SK-N-SH (cell line): ENCODE results near the gene CDO1. TPM values are rescaled to one million over a fixed set of nuclear protein-coding genes. Genes with fewer than 3 reads are reported as not detected.

Experiments
- CTCF ChIA-PET: fragments of 300-600, 350-600 bp; formaldehyde crosslinking; extraction: SDS; loops from one replicate; lab custom pipeline; 2021; lab: Yijun Ruan, JAX
- POLR2A ChIA-PET: fragments of 350-600 bp; sonication (Branson Sonifier 250); formaldehyde crosslinking; extraction: SDS; loops from one replicate; lab custom pipeline; 2020; ENCODE audit warnings: antibody characterized with exemption, inconsistent platforms; lab: Yijun Ruan, JAX
- DNase-seq: peaks from one replicate; pipeline ENCODE4 v3.0.0; 2012
- H2AFZ ChIP-seq: fragments of 200-600 bp; sonication (generic); 2 replicates; pipeline ENCODE4 v1.8.1; 2016; ENCODE audit warnings: antibody characterized with exemption, mild to moderate bottlenecking, low read depth
- H3F3A ChIP-seq: fragments of 200-600 bp; sonication (generic); replicated peaks from 2 replicates; pipeline ENCODE3; 2016; ENCODE audit warnings: antibody characterized with exemption, mild to moderate bottlenecking; ENCODE audit not compliant: insufficient read depth
- H3K27ac ChIP-seq, 2 experiments: fragments of 200-500 bp in 1 of 2; fragments of 200-600 bp in 1 of 2; sonication (Bioruptor generic) in 1 of 2; sonication (generic), shearing (Covaris generic) in 1 of 2; 2 replicates each; pipeline versions ENCODE4 v1.5.1 to v1.6.1; 2014 to 2016; ENCODE audit warnings: low read depth in 2 of 2, inconsistent platforms in 1 of 2, low read length in 1 of 2, mild to moderate bottlenecking in 1 of 2, mixed read lengths in 1 of 2
- H3K27me3 ChIP-seq: fragments of 200-600 bp; sonication (generic), shearing (Covaris generic); 2 replicates; pipeline ENCODE4 v1.6.1; 2016; ENCODE audit warnings: mixed run types; ENCODE audit not compliant: insufficient read depth
- H3K36me3 ChIP-seq, 2 experiments: fragments of 200-500 bp in 1 of 2; fragments of 200-600 bp in 1 of 2; sonication (Bioruptor generic) in 1 of 2; sonication (generic) in 1 of 2; replicated peaks in 1 of 2; 2 replicates each; pipeline versions ENCODE3 to v1.5.1; 2014 to 2016; ENCODE audit warnings: low read length in 1 of 2, mild to moderate bottlenecking in 1 of 2; ENCODE audit not compliant: insufficient read depth in 2 of 2, control insufficient read depth in 1 of 2
- H3K4me1 ChIP-seq, 2 experiments: fragments of 200-500 bp in 1 of 2; fragments of 200-600 bp in 1 of 2; sonication (Bioruptor generic) in 1 of 2; sonication (generic), shearing (Covaris generic) in 1 of 2; 2 replicates each; pipeline versions ENCODE4 v1.5.1 to v1.6.1; 2014 to 2016; ENCODE audit warnings: low read depth in 1 of 2, low read length in 1 of 2, mixed run types in 1 of 2; ENCODE audit not compliant: insufficient read depth in 2 of 2, control insufficient read depth in 1 of 2
- H3K4me2 ChIP-seq: fragments of 200-600 bp; sonication (generic), shearing (Covaris generic); 2 replicates; pipeline ENCODE4 v1.6.1; 2017; ENCODE audit warnings: mixed run types
- H3K4me3 ChIP-seq, 2 experiments: fragments of 200-500 bp in 1 of 2; fragments of 200-600 bp in 1 of 2; sonication (Bioruptor generic) in 1 of 2; sonication (generic), shearing (Covaris generic) in 1 of 2; 2 replicates each; pipeline versions ENCODE4 v1.5.1 to v1.8.1; 2014 to 2016; ENCODE audit warnings: low read depth in 2 of 2, inconsistent platforms in 1 of 2, low read length in 1 of 2, mild to moderate bottlenecking in 1 of 2, mixed read lengths in 1 of 2, moderate library complexity in 1 of 2
- H3K79me2 ChIP-seq: fragments of 200-600 bp; sonication (generic); 2 replicates; pipeline ENCODE4 v1.8.1; 2017; ENCODE audit warnings: mild to moderate bottlenecking; ENCODE audit not compliant: insufficient read depth
- H3K9ac ChIP-seq: fragments of 200-600 bp; sonication (generic); 2 replicates; pipeline ENCODE4 v1.6.1; 2017; ENCODE audit warnings: mixed run types
- H3K9me2 ChIP-seq: fragments of 200-600 bp; sonication (generic); 2 replicates; pipeline ENCODE4 v1.6.1; 2017; ENCODE audit warnings: mixed run types
- H3K9me3 ChIP-seq: fragments of 200-600 bp; sonication (generic); 2 replicates; pipeline ENCODE4 v1.6.1; 2017; ENCODE audit warnings: mixed run types, mild to moderate bottlenecking, moderate library complexity
- H4K20me1 ChIP-seq: fragments of 200-600 bp; sonication (generic); 2 replicates; pipeline ENCODE4 v1.6.1; 2017; ENCODE audit warnings: mild to moderate bottlenecking, mixed run types; ENCODE audit not compliant: insufficient read depth
- CHD2 ChIP-seq: fragments of 150-350 bp; IDR thresholded peaks from 2 replicates; pipeline ENCODE4 v1.6.1; 2018; ENCODE audit warnings: low read length; ENCODE audit not compliant: partially characterized antibody
- EZH2phosphoT487 ChIP-seq: fragments of 200-600 bp; sonication (generic); IDR thresholded peaks from 2 replicates; pipeline ENCODE4 v1.6.1; 2017; ENCODE audit warnings: low read depth, mixed run types, mild to moderate bottlenecking, antibody characterized with exemption, moderate library complexity, borderline replicate concordance
- FOXM1 ChIP-seq: IDR thresholded peaks from 2 replicates; pipeline ENCODE4 v1.4.0; 2012; ENCODE audit warnings: low read depth, mild to moderate bottlenecking
- GATA2 ChIP-seq: sonication (generic); formaldehyde crosslinking; IDR thresholded peaks from 2 replicates; pipeline ENCODE4 v1.5.0; 2020; ENCODE audit warnings: mild to moderate bottlenecking, missing genetic modification reagents
- MAX ChIP-seq: IDR thresholded peaks from 2 replicates; pipeline ENCODE4 v1.4.0; 2012; ENCODE audit warnings: low read depth
- MEF2A ChIP-seq: IDR thresholded peaks from 2 replicates; pipeline ENCODE4 v1.4.0; 2012; ENCODE audit warnings: low read depth, borderline replicate concordance
- NRF1 ChIP-seq: IDR thresholded peaks from 2 replicates; pipeline ENCODE4 v1.6.1; 2012; ENCODE audit warnings: low read depth, mild to moderate bottlenecking, low read length
- POLR2AphosphoS5 ChIP-seq: IDR thresholded peaks from 2 replicates; pipeline ENCODE4 v1.6.1; 2012; ENCODE audit warnings: low read depth, low read length
- RAD21 ChIP-seq: IDR thresholded peaks from 2 replicates; pipeline ENCODE4 v1.6.1; 2012; ENCODE audit warnings: mild to moderate bottlenecking, low read length
- RCOR1 ChIP-seq: fragments of 150-350 bp; IDR thresholded peaks from 2 replicates; pipeline ENCODE4 v1.6.1; 2017; ENCODE audit warnings: antibody characterized with exemption, low read length
- RFX5 ChIP-seq: IDR thresholded peaks from 2 replicates; pipeline ENCODE4 v1.6.1; 2012; ENCODE audit warnings: mild to moderate bottlenecking, improper control_type of control experiment, low read length
- SMC3 ChIP-seq: IDR thresholded peaks from 2 replicates; pipeline ENCODE4 v1.6.1; 2012; ENCODE audit warnings: low read depth, low read length, improper control_type of control experiment
- TAF1 ChIP-seq: IDR thresholded peaks from 2 replicates; pipeline ENCODE4 v1.6.1; 2012; ENCODE audit warnings: low read depth, mild to moderate bottlenecking, low read length, moderate library complexity, borderline replicate concordance
- USF2 ChIP-seq: fragments of 150-350 bp; IDR thresholded peaks from 2 replicates; pipeline ENCODE4 v1.6.1; 2017; ENCODE audit warnings: antibody characterized with exemption, low read length, low read depth, borderline replicate concordance
- ZBTB33 ChIP-seq: IDR thresholded peaks from 2 replicates; pipeline ENCODE4 v1.4.0; 2012; ENCODE audit warnings: low read depth, borderline replicate concordance
- WGBS: methylation state at CpG from one replicate; pipeline ENCODE4 v1.1.6; 2017; ENCODE audit warnings: low lambda C conversion rate; 5-methylcytosine and 5-hydroxymethylcytosine counted together
- polyA plus RNA-seq, 3 experiments: library from polyadenylated mRNA; depleted of rRNA; stranded (reverse); fragments of >200 nt; gene quantifications; 2 replicates each; pipeline ENCODE4 v1.2.3, GENCODE V29; 2012

Gene CDO1
- polyA plus RNA-seq, 1 of the 3 experiments (the other 2 are of a cell fraction) = 3.1 TPM

- Histone ChIP-seq H3K4me1 (peaks cover 9 to 21% of the 10 kb centered on the region in 2 experiments; a peak in 3 of 4 replicates), H3K27ac (peak overlapping the region; percentile 95 to 96), H4K20me1 (peaks cover 47% of the 10 kb centered on the region), H3K9ac (peak overlapping the region; percentile 90), H3K9me2 (no peaks in the 10 kb centered on the region), H3F3A (peaks cover 9% of the 10 kb centered on the region), H3K9me3 (no peaks in the 10 kb centered on the region), H3K36me3 (peaks cover 21 to 24% of the 10 kb centered on the region in 2 experiments), H3K4me2 (peak overlapping the region; percentile 88), H3K27me3 (no peaks in the 10 kb centered on the region), H3K79me2 (peaks cover 91% of the 10 kb centered on the region), H3K4me3 (peak overlapping the region; percentile 87 to 89), H2AFZ (peak overlapping the region; percentile 95; the same call in 1 of the 2 replicates)
- WGBS = 0% methylated on average over 5 of the region's 5 CpGs
- POLR2A ChIA-PET = no interaction called here
- CTCF ChIA-PET = interaction anchor here (1.4 to 3.5 kb wide), 4 partner anchors 9 to 227 kb away, joined by 4 to 31 read pairs (median 6); no protein-coding TSS in a partner anchor
- DNase-seq = peak; percentile 19
- no peak for TF ChIP-seq GATA2 (CRISPR knock-in tag)
- no peak for TF ChIP-seq NRF1
- no peak for TF ChIP-seq MAX
- TF ChIP-seq ZBTB33 = no peak
- no peak for TF ChIP-seq RFX5
- no peak for TF ChIP-seq CHD2
- no peak for TF ChIP-seq RCOR1
- no peak for TF ChIP-seq EZH2phosphoT487
- no peak for TF ChIP-seq SMC3
- TF ChIP-seq FOXM1 = no peak
- no peak for TF ChIP-seq MEF2A
- TF ChIP-seq POLR2AphosphoS5 = no peak
- TF ChIP-seq USF2 = no peak
- no peak for TF ChIP-seq TAF1
- TF ChIP-seq RAD21 = no peak
These were observed 24.4 kb upstream of the CDO1 start for GRCh38 chr5:115840873-115841272.
